ENCODE results near the gene PPP1R9B.

Gene PPP1R9B

DNA sequence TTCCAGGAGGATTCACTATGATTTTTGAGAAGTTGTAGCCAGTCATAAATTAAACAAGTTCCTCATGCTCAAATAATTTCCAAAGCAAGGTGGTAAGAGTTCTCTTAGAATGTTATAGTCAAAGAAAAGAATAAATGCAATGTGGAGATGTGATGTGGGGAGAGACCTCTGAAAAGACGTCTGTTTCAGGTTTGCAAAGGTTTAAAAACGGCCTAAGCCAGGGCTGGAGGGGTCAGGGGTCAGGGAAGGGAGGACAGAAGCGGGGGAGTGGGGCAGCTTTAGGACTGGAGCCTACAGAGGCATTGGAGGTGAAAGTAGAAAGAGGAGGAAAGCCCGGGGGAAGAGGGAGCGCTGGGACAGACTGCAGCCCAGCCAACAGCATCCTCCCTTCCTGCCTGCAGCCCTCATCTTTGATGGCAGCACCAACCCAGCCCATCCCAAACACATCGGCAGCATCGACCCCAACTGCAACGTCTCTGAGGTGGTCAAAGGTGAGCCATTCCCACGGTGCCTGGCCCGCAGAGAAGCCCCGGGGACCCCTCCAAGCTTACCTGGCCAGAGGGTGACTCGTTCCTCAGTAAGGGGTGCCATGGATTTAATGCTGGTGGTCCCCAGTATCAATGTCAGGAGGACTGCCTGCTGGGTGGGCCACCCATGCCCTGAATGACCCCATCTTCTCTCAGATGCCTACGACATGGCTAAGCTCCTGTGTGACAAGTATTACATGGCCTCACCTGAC, 43.9 kb downstream of the PPP1R9B start:
- no peak overlapping the region for H3K4me3 ChIP-seq (ENCODE audit: low read depth, low read length)
- TF ChIP-seq, protein P1, sequence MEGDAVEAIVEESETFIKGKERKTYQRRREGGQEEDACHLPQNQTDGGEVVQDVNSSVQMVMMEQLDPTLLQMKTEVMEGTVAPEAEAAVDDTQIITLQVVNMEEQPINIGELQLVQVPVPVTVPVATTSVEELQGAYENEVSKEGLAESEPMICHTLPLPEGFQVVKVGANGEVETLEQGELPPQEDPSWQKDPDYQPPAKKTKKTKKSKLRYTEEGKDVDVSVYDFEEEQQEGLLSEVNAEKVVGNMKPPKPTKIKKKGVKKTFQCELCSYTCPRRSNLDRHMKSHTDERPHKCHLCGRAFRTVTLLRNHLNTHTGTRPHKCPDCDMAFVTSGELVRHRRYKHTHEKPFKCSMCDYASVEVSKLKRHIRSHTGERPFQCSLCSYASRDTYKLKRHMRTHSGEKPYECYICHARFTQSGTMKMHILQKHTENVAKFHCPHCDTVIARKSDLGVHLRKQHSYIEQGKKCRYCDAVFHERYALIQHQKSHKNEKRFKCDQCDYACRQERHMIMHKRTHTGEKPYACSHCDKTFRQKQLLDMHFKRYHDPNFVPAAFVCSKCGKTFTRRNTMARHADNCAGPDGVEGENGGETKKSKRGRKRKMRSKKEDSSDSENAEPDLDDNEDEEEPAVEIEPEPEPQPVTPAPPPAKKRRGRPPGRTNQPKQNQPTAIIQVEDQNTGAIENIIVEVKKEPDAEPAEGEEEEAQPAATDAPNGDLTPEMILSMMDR (IDR thresholded peaks at IDR 0.05; ENCODE audit: low read depth, low read length): no peak

DNA sequence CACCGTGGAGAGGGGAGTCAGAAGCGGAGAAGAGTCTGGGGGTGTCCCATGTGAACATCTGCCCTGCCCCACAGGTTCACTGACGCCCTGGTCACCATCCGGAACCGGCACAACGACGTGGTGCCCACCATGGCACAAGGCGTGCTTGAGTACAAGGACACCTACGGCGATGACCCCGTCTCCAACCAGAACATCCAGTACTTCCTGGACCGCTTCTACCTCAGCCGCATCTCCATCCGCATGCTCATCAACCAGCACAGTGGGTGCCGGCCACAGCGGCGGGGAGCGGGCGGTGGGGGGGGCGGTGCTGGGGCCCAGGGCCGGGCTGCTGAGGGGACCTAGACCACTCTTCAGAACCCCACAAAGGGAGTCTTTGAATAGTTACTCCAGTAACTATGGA, 44.7 kb downstream of the PPP1R9B start:
- H3K4me3 ChIP-seq (ENCODE audit: low read depth, low read length): no peak overlapping the region
- TF ChIP-seq, protein P1 (IDR thresholded peaks at IDR 0.05; ENCODE audit: low read depth, low read length): no peak

DNA sequence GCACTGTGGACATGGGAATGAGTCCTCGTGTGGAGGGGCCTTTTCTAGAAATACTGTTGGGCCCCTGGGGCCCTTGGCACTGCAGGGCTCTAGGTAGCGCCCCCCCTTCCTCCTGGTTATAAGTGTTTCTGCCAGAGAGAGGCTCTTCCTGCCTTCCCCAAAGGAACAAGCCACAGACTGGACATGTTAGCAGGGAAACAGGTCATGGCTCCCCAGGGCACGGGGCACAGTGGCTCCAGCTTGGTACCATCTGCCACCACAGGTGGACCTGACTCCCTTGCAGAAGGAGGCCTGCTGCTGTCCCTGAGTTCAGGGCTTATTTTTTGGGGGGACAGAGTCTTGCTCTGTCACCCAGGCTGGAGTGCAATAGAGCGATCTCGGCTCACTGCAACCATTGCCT, 46.5 kb downstream of the PPP1R9B start:
- TF ChIP-seq, protein P1 (IDR thresholded peaks at IDR 0.05; ENCODE audit: low read depth, low read length): no peak
- H3K4me3 ChIP-seq (ENCODE audit: low read depth, low read length): no peak overlapping the region

DNA sequence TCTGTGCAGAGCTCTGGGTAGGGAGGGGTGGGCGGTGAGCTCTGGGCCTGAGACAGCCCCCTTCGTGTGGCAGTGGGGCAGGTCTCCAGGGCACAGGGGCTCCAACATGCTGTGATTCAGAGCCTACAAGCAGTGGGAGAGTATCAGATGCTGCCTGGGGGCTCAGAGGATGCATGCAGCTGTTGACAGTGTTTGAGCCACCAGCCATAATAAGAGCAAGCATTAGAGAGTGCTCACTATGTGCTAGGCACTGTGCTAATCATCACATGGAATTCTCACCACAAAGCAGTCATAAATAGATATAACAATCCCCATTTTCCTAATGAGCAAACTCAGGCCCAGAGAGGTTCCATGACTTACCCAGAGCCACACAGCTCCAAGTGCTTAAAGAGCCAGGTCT, 47.2 kb downstream of the PPP1R9B start:
- no peak overlapping the region for H3K4me3 ChIP-seq (ENCODE audit: low read depth, low read length)
- TF ChIP-seq, protein P1 (IDR thresholded peaks at IDR 0.05; ENCODE audit: low read depth, low read length): no peak

DNA sequence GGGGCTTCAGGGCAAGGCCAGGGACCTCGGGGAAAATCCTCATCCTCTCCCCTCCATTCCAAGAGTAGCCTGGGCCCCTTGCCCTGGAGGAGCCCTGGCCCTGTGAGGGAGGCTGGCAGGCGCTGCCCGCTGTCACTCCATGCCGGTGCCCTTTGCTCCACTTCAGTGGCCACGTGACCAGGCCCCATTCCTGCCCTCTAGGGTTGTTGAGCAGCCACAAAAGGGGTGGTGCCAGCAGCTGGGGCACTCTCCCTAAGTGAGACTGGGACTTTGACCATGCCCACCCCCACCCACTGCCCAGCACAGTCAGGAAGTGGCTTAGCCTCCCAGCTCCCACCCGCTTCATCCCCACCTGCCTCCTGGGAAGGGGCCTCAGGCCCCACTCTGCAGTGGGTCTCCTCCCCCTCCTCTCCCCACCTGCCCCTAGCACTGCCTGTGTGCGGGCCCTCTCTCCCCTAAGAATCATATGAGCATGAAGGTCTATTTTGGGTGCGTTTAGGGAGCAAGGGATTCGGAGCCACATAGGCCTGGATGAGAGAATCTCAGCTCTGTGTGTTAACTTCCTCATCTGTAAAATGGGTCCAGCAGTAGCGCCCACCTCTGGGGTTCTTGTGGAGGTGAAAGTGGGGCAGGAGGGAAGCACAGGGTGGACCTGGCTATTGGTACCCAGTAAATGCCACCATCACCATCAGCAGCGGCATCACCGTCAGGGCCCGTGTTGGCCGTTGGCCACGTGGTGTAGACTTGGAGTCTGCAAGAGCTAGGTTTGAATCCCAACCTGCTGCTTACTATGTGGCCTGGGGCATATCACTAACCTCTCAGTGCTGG, 48.1 kb downstream of the PPP1R9B start:
- TF ChIP-seq, protein P1 (IDR thresholded peaks at IDR 0.05; ENCODE audit: low read depth, low read length): no peak
- no peak overlapping the region for H3K4me3 ChIP-seq (ENCODE audit: low read depth, low read length)

DNA sequence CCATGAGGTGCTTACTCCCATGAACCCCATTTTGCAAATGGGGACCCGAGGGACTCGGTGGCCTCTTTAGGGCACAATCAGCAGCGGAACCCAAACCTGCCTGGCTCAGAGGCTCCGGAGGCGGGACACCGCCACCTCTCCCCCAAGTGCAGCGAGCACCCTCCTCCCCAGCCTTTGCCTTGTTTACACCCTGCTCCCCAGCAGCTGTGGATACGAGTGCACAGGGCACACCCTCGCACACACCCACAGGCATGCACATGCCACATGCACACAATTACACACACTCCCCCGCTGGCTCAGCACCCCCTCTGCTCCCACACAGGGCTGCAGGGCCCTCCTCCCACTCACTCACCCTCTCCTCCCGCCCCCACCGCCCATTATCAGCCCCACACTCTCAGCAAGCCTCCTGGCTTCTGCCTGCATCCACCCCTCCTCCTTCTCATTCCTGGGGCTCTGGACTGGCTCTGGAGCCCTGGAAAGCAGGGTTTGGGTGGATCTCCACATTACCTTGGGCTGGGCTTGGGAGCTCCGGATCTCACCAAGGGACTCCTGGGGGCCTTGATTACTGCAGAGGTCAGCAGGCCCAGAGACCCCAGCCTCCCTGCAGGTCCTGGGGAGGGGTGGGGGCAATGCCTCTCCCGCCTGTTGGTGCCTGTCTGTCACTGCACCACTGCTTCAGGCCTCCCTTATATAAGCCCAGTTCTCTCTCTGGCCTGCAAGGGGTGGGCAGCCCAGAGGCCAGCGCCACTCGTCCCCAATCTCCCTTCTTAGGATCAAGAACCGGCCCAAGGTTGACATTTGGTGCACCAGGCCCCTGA, 48.9 kb downstream of the PPP1R9B start:
- no peak overlapping the region for H3K4me3 ChIP-seq (ENCODE audit: low read depth, low read length)
- TF ChIP-seq, protein P1 (IDR thresholded peaks at IDR 0.05; ENCODE audit: low read depth, low read length): no peak

Measured in WI38 (cell line).